HPDE6-E6E7 (cell line): ENCODE results near the gene ERRFI1.

Source experiments
- DNase-seq: peaks from one replicate; pipeline ENCODE4 v3.0.0; 2011; ENCODE audit warnings: missing footprints; ENCODE audit errors: extremely low spot score

The ERRFI1 gene

GRCh38 chr1:8019229-8019620 is 6.9 kb downstream of the ERRFI1 start:
- DNase-seq: no peak

DNA sequence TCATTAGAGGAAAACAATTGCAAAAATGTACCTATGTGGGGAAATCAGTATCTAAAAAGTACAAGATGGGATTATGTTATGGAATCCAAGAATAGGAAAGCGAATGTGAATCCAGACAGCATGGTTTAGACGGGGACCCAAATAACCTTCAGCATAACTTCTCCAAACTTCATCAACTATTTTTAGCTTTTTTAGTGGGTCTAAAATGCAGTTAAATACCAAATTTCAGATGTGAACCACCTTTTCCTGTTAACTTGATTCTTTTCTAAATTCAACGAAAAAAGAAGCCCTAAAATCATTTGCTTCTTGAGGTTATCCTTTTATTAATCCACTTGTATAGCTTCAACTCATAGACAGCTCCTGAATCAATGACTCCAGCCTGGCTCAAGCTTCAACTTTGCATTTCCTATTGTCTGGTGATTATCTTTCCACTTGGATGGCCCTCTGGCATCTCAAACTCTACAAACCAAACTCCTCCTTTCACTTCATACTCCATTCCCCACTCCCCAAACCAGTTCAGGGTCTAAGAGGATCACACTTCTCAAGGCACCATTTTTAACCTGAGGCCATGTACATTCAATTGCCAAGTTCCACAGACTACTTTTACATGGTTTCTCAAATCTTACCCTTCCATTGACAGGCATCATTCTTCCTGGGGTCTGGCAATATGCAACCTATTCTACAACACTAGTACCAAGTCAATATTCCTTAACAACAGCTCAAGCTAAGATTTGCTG is 7.4 kb downstream of the ERRFI1 start:
- DNase-seq: no peak

DNA sequence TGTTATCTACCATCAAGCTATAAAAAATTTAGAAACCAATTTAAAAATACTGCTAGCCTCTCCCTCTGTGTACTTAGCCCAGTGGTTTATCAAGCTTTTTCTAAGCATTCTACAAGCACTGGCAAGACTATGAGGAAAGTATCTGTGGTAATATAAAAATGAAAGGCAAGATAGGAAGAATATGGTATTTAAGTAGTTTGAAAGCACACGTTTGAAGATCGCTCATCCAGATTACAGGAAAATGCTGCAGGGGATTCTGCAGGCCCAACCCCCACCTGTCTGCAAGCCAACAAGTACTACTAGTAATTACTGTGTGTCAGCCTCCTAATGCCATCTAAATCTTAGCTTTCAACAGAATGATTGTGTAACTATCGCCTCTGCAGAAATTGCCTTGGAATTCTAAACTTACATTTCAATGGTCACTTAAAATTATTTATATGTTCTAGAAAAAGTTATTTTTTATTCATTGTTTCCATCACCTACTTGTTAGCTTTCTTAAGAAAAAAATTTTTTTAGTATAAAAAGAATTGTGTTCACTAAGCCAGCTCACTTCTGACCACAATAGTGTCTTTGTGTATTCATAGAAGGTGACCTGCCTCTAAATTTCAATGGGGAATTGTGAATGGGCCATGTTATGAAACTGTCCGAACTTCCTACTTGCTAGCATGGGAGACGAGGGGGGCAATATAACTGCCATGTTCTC is 8.5 kb downstream of the ERRFI1 start:
- no peak for DNase-seq

GRCh38 chr1:8016895-8017241 is 9.2 kb downstream of the ERRFI1 start:
- DNase-seq: no peak

DNA sequence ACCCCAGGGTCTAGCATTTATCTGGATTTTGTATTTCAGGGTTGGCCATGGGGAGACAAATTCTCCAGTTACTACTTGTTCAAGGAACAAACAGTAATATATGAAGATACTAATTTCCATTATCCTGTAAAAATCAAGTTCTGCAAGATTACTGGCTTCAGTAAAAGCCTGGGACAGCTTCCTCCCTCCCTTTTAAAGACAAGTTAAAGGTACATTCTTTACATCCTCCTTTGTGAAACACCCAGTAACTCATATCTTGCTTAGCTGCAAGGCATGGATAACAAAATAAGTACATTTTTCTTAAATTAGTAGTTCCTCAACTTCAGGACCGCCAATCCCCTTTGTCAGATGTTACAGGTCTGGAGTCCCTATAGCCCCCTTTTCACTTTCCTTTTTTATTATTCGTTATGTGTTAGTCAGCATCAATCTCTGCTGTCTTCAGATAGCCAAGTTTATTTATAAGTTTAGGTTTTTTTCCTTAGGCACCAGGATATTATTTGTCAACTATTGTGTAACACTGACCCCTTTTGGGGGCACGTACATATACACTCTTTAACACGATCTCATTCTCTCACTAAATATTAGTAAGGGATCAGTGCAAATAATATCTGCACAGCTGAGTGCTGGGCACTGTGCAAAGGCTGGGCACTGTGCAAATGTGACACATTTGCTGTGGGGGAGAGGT is 9.8 kb downstream of the ERRFI1 start:
- DNase-seq: no peak

DNA sequence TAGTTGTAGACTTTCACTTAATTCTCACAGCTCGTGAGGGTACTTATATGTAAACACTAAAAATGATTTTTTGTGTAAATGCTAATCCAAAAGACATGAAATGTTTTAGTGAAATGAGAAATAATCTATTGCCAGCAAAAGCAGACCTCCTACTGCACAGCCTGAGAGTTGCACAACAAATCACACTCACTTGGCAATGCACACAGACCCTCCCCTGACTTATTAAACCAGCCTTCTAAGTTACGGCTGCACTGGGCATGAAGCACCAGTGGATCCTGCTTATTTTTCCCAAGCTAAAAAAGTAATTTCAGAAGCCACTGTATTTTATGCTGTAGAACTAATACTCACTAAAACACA is 10.3 kb downstream of the ERRFI1 start:
- no peak for DNase-seq

DNA sequence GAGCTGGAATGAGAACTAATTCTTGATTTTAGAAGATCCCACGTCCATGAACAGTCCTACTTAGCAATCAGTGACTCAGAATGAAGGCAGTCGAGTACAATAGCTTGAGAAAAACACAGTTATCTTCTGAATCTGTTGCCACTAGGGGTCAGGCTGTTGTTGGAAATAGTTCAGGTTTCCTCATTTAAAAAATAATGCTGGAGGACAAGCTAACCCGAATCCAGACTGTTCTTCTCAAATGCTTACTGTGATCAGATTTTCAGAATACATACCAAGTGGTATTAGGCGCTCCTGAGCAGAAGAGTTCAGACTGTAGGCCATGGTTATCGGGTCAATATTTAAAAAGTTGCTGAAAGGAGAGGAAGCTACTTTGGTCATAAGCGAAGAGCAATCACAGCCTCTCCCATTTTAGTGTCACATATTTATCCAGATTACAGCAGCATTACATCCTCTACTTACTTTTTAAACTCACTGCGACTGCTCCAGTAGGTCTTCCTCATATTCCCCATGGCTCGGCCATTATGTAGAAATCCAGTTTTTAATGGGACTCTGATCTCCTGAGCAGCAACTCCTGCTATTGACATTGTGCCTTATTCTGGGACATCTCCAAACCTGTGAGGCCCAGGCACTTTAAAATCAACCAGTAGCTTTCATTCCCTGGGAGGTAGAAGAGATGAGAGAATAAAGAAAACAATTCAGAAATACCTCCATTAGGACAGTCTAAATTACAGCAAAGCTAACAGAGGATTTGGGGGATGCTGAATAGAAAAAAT is 10.9 kb downstream of the ERRFI1 start:
- peak; percentile 39 for DNase-seq

DNA sequence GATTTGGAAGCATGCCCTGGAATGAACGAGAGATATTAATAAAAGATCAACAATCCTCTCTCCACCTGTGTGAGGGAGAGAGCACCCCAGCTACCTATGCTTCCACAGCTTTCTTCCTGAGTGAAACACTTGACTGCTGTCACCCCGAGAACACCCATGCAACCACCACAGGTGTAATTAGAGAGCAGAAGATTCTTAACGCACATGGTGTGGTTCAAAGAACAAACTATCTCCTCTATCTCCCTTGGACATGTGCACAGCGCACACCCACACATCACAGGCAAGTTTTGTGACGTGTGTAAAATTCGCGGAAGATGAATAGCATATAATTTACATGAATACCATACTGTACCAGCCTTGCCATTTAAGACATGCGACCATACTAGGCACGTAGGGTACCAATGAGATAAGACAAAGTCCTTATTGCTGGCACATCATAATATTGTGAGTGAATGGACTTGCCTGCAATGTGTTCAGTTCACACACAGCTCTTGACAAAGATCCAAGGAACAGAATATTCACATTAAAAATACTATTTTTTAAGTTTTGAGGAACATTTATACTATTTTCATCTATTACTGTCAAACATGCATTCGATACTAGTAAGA is 11.6 kb downstream of the ERRFI1 start:
- no peak for DNase-seq

DNA sequence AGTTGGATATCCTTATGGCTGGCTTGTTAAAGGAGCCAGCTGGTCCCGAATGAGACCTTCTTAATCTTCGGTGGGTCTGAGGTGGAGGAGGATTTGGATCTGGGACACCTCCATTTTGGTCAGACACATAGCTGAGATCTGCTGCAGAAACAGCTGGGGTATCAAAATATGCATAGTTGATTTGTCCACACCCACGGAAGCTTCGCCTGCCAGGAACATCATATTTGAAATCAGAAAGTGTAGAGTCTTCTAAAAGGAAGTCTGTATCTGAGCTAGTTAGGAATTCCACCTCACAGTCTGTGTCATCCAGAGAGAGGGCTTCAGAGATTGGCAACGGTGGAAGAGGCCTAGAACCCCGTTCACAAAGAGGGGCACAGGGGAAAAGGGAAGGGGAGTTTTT is 12.3 kb downstream of the ERRFI1 start:
- DNase-seq: no peak

GRCh38 chr1:8013399-8013798 is 12.7 kb downstream of the ERRFI1 start:
- no peak for DNase-seq

DNA sequence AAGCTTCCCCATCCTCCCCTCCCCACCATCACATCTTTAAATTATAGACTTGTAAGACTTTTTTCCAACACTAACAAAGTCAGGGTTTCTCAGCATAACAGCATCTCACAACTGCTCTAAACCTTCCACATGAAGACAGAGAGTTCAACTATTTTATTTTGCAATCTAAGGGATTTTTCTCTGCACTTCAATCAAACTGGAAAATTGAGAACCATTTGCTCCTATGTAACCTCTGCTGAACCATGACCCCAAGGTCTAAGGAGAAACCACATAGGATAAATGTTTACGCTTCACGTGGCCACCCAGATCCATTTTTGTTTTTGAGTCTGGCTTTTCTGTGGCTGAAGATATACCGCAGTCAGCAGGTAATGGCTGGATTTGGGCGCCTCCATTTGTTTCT is 13.2 kb downstream of the ERRFI1 start:
- no peak for DNase-seq

GRCh38 chr1:8011923-8012858 is 13.9 kb downstream of the ERRFI1 start:
- no peak for DNase-seq

DNA sequence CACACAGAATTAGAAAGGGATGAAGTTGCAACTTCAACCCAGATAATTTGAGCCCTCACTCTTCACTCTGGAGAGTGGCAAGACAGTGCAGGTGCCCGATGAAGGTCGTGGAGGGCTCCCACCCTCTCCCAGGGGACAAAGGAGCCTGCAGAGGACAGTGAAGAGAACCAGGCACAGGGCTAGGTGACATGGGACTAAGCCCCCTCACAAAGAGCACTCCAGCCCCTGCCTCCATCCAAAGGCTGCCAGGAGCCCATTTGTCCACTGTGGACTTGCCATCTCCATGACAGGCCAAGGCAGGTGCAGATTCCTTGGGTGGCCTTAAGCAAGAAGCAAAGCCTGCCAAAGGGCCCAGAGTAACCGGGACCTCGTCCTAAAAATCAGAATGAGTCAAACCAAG is 15.1 kb downstream of the ERRFI1 start:
- no peak for DNase-seq

DNA sequence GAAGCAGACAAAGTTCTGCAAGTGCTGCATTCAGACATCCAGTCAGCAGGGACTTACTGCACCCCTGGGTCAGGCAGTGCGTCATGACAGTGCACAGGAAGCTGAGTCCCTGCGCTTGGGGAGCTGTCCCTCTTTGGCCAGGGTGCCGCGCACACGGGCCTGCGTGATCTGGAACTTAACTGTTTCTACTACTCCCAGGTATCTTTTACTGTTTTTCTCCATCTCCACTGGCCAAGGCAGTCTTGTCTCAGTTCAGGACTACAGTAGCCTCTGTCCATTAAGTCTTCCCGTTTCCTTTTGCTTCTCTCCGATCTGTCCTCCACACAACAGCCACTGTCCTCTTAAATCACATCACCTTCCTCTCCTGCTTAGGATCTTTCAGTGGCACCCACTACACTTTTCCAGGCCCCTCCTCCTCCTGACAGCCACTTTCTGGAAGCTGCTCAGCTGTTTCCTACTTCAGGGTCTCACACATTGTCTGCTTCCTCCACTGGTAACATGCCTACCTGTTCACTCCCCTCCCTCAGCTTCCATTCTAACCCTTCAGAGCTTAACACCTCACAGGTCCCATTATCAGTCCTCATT is 15.9 kb downstream of the ERRFI1 start:
- no peak for DNase-seq

GRCh38 chr1:8009043-8010002 is 16.8 kb downstream of the ERRFI1 start:
- DNase-seq: no peak

GRCh38 chr1:8006037-8006963 is 19.8 kb downstream of the ERRFI1 start:
- peak; percentile 36 for DNase-seq

GRCh38 chr1:8004803-8005573 is 21.1 kb downstream of the ERRFI1 start:
- DNase-seq: peak; percentile 91
